ENCODE measurements around the gene MBIP. TPM values are rescaled to one million over a fixed set of nuclear protein-coding genes. Genes with fewer than 3 reads are reported as not detected.

Gene MBIP
- total RNA-seq, 6 experiments from 2014 or later, result 18.5 to 24.5 (median 21.8) TPM

- DNase-seq, result no peak
- TF ChIP-seq, protein P1, sequence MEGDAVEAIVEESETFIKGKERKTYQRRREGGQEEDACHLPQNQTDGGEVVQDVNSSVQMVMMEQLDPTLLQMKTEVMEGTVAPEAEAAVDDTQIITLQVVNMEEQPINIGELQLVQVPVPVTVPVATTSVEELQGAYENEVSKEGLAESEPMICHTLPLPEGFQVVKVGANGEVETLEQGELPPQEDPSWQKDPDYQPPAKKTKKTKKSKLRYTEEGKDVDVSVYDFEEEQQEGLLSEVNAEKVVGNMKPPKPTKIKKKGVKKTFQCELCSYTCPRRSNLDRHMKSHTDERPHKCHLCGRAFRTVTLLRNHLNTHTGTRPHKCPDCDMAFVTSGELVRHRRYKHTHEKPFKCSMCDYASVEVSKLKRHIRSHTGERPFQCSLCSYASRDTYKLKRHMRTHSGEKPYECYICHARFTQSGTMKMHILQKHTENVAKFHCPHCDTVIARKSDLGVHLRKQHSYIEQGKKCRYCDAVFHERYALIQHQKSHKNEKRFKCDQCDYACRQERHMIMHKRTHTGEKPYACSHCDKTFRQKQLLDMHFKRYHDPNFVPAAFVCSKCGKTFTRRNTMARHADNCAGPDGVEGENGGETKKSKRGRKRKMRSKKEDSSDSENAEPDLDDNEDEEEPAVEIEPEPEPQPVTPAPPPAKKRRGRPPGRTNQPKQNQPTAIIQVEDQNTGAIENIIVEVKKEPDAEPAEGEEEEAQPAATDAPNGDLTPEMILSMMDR (IDR thresholded peaks at IDR 0.05), result no peak
- Mint-ChIP-seq H3K4me3 (peak overlapping the region; percentile 93), H3K27me3 (ENCODE audit: insufficient read depth) (peaks cover 7% of the 10 kb centered on the region), H3K36me3 (ENCODE audit: low read depth) (peaks cover 6% of the 10 kb centered on the region; the same call in 1 of the 2 replicates), H3K9me3 (no peaks in the 10 kb centered on the region), H3K27ac (peak overlapping the region; percentile 92), H3K4me1 (ENCODE audit: low read depth) (peaks cover 45% of the 10 kb centered on the region)
These were observed 588 bp downstream of the MBIP start for GRCh38 chr14:36319899-36320199.

DNA sequence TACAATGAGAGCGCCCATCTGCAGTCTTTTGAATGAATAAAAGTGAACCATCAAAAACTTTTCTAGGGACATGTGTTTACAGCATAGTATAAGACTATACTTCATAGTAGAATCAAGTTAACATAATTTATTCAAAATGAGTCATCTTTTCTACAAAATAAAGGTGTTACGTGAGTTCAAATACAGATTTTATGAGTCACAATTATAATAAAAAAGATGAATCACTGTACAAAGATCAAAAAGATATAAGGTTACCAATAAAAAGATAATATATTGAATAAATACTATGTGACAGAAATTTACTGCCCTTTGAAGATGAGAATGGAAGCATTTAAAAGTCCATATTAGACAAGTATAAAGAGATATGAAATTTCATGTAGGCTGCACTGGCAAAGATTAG lies 2.8 kb downstream of the MBIP start:
- Mint-ChIP-seq H3K27me3 (ENCODE audit: insufficient read depth) (peaks cover 3% of the 10 kb centered on the region; the same call in 1 of the 2 replicates), H3K4me3 (no peak overlapping the region), H3K9me3 (no peaks in the 10 kb centered on the region), H3K4me1 (ENCODE audit: low read depth) (peaks cover 45% of the 10 kb centered on the region), H3K27ac (no peak overlapping the region), H3K36me3 (ENCODE audit: low read depth) (peaks cover 6% of the 10 kb centered on the region; the same call in 1 of the 2 replicates)
- no peak for DNase-seq
- TF ChIP-seq, protein P1 (IDR thresholded peaks at IDR 0.05), result no peak

DNA sequence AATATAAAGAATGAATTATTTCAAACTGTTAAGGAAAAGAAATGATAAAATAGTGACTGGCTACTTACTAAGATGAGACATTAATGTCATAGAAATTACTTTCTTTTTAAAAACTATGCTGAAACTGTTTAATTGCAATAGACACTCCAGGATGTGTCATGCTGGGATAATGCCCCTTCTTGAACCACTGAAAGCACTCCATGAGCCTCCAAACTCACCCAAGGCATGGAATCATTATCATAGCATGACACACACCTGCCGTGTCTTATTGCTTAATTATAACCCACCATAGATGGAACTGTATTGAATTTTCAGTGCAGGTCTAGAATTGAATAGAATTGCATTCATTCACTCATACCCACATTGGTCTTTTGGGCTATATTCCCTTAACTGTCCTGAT lies 4.3 kb downstream of the MBIP start:
- H3K4me1 Mint-ChIP-seq (ENCODE audit: low read depth), result peaks cover 45% of the 10 kb centered on the region
- TF ChIP-seq, protein P1 (IDR thresholded peaks at IDR 0.05), result no peak
- no peak for DNase-seq
- H3K4me3 Mint-ChIP-seq, result no peak overlapping the region
- peaks cover 7% of the 10 kb centered on the region; the same call in 1 of the 2 replicates for H3K36me3 Mint-ChIP-seq (ENCODE audit: low read depth)
- H3K9me3 Mint-ChIP-seq, result no peaks in the 10 kb centered on the region
- peaks cover 3% of the 10 kb centered on the region; the same call in 1 of the 2 replicates for H3K27me3 Mint-ChIP-seq (ENCODE audit: insufficient read depth)
- H3K27ac Mint-ChIP-seq, result no peak overlapping the region

DNA sequence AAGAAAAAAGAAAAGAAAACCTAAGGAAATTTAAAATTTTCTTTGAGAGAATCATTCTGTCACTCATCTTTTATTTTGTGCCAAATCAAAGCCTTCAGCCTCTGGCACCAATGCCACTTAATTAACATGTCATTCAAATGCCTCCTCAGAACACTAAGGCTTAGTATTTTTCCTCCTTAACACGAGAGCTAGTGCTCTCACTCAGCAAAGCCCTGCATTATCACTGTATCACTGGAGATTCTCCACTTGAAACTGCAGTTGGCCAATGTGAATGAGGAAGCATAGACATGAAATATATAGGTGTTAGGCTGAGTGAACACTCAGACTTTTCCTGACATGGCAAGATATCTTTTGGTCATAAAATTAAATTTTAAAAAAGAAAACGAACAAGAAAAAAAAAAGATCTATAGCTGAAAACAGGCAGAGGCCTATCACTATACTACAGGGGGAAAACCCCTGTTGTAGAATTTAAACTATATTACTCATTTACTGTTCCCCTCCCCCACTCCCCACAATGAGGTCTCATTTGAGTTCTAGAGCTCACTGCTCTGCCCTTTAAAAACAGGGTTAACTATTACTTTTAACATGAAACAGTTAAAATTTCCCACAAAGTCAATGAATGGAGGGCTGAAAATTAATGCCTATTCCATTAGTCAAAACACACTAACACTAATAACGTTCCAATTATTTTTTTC lies 5.1 kb downstream of the MBIP start:
- DNase-seq, result no peak
- Mint-ChIP-seq H3K27me3 (ENCODE audit: insufficient read depth) (no peaks in the 10 kb centered on the region), H3K27ac (no peak overlapping the region), H3K4me3 (no peak overlapping the region), H3K36me3 (ENCODE audit: low read depth) (peaks cover 15% of the 10 kb centered on the region), H3K4me1 (ENCODE audit: low read depth) (peaks cover 40% of the 10 kb centered on the region), H3K9me3 (no peaks in the 10 kb centered on the region)
- TF ChIP-seq, protein P1 (IDR thresholded peaks at IDR 0.05), result no peak

DNA sequence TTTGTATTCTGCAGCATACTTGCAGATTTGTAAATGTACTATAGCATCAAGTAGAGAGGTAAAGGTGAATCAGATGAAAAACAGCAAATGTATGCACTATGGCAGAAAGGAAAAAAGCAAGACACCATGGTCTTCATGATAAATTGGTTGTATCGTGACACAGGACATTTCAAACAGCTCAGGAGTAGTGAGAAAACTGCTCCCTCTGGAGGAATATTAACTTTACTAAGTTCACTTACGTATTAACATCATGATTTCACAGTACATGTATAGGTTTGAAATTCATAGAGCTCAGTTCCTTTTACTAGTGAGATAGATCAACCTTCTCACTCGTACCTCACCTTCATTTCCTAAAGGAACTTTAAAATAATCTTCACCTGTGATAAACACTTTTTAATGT lies 6.5 kb downstream of the MBIP start:
- Mint-ChIP-seq H3K27me3 (ENCODE audit: insufficient read depth) (no peaks in the 10 kb centered on the region; the same call in 1 of the 2 replicates), H3K9me3 (no peaks in the 10 kb centered on the region), H3K27ac (no peak overlapping the region), H3K36me3 (ENCODE audit: low read depth) (peaks cover 18% of the 10 kb centered on the region), H3K4me1 (ENCODE audit: low read depth) (peaks cover 37% of the 10 kb centered on the region), H3K4me3 (no peak overlapping the region)
- no peak for DNase-seq
- TF ChIP-seq, protein P1 (IDR thresholded peaks at IDR 0.05), result no peak; the same call in 1 of the 2 replicates
